DMS 273 treated with DMSO at 0.1 percent for 48 hours (cell line): ENCODE results near the gene PRKAA2.
"Not testable (repeated sequence)": the region's sequence is repeated elsewhere in the genome, so short reads cannot be mapped to it uniquely, and the experiment has no call there.

ENCODE experiments used
- DNase-seq: peaks from one replicate; lab custom pipeline; 2025; lab: John Stamatoyannopoulos, UW

Gene PRKAA2

GRCh38 chr1:56644919-56645676, at the start of gene PRKAA2:
TSS of gene PRKAA2 (plus strand) at chr1:56645314. CDS start at chr1:56645388, 74 bp downstream.
- DNase-seq, result no peak

GRCh38 chr1:56595397-56596191, 49.5 kb upstream of the PRKAA2 start:
- not testable (repeated sequence) for DNase-seq

- not testable (repeated sequence) for DNase-seq
These were observed 35.0 kb upstream of the PRKAA2 start for GRCh38 chr1:56610097-56610496.

GRCh38 chr1:56610770-56611169, 34.3 kb upstream of the PRKAA2 start:
- DNase-seq, result not testable (repeated sequence)

GRCh38 chr1:56617141-56617540, 28.0 kb upstream of the PRKAA2 start:
- no peak for DNase-seq

- no peak for DNase-seq
These were observed 19.2 kb upstream of the PRKAA2 start for GRCh38 chr1:56625819-56626440.

- DNase-seq, result no peak
These were observed 18.6 kb upstream of the PRKAA2 start for GRCh38 chr1:56626546-56626945.

GRCh38 chr1:56627019-56627635, 18.0 kb upstream of the PRKAA2 start:
- no peak for DNase-seq

- no peak for DNase-seq
These were observed 17.5 kb upstream of the PRKAA2 start for GRCh38 chr1:56627636-56628039.

GRCh38 chr1:56630786-56631185, 14.3 kb upstream of the PRKAA2 start:
- no peak for DNase-seq

- DNase-seq, result no peak
These were observed 13.2 kb upstream of the PRKAA2 start for GRCh38 chr1:56631901-56632300.

- DNase-seq, result no peak
These were observed 10.1 kb upstream of the PRKAA2 start for GRCh38 chr1:56634981-56635380.

- DNase-seq, result no peak
These were observed 6.9 kb upstream of the PRKAA2 start for GRCh38 chr1:56638248-56638647.

GRCh38 chr1:56639211-56639610, 5.9 kb upstream of the PRKAA2 start:
- DNase-seq, result no peak

- DNase-seq, result no peak
These were observed 1.5 kb upstream of the PRKAA2 start for GRCh38 chr1:56643661-56644060.

GRCh38 chr1:56644064-56644918, 823 bp upstream of the PRKAA2 start:
- DNase-seq, result no peak

GRCh38 chr1:56645677-56646305, 677 bp downstream of the PRKAA2 start:
- DNase-seq, result no peak

- DNase-seq, result no peak
These were observed 1.5 kb downstream of the PRKAA2 start for GRCh38 chr1:56646611-56647010.

GRCh38 chr1:56647106-56647505, 2.0 kb downstream of the PRKAA2 start:
- DNase-seq, result no peak

- DNase-seq, result no peak
These were observed 3.4 kb downstream of the PRKAA2 start for GRCh38 chr1:56648546-56648945.
